GM23248 (cell line): Measurements from ENCODE around the gene TNPO3. TPM values are rescaled to one million over a fixed set of nuclear protein-coding genes. Genes with fewer than 3 reads are reported as not detected.
A peak's percentile ranks its signal among the peaks of the same experiment; 100 is the strongest.

Source experiments
- DNase-seq: peaks from one replicate; pipeline ENCODE4 v3.0.0-alpha.2; 2015
- H2AFZ ChIP-seq: fragments of 200-600 bp; sonication (generic); 2 replicates; pipeline ENCODE4 v1.6.1; 2016; ENCODE audit warnings: antibody characterized with exemption
- H3F3A ChIP-seq: fragments of 200-600 bp; sonication (generic); 2 replicates; pipeline ENCODE4 v1.6.1; 2016; ENCODE audit warnings: mild to moderate bottlenecking, antibody characterized with exemption, mixed run types; ENCODE audit not compliant: insufficient read depth
- H3K27ac ChIP-seq: fragments of 200-600 bp; sonication (generic); 2 replicates; pipeline ENCODE4 v1.5.1; 2016; ENCODE audit warnings: mild to moderate bottlenecking
- H3K27me3 ChIP-seq: fragments of 200-600 bp; sonication (generic); replicated peaks from 2 replicates; pipeline ENCODE4 v1.6.1; 2016; ENCODE audit warnings: mild to moderate bottlenecking; ENCODE audit not compliant: insufficient read depth
- H3K36me3 ChIP-seq: fragments of 200-600 bp; sonication (generic); 2 replicates; pipeline ENCODE4 v1.6.1; 2016; ENCODE audit warnings: low read depth, mild to moderate bottlenecking
- H3K4me1 ChIP-seq: fragments of 200-600 bp; sonication (generic); 2 replicates; pipeline ENCODE4 v1.6.1; 2016; ENCODE audit warnings: mild to moderate bottlenecking; ENCODE audit not compliant: insufficient read depth
- H3K4me2 ChIP-seq: fragments of 200-600 bp; sonication (generic); one replicate; pipeline ENCODE4 v1.6.1; 2016; ENCODE audit warnings: mild to moderate bottlenecking; ENCODE audit not compliant: unreplicated experiment
- H3K4me3 ChIP-seq: fragments of 200-600 bp; sonication (generic); 2 replicates; pipeline ENCODE4 v1.5.1; 2016; ENCODE audit warnings: mild to moderate bottlenecking
- H3K79me2 ChIP-seq: fragments of 200-600 bp; sonication (generic); 2 replicates; pipeline ENCODE4 v1.6.1; 2016; ENCODE audit warnings: mild to moderate bottlenecking; ENCODE audit not compliant: insufficient read depth
- H3K9ac ChIP-seq: fragments of 200-600 bp; sonication (generic); 2 replicates; pipeline ENCODE4 v1.6.1; 2016; ENCODE audit warnings: mild to moderate bottlenecking
- H3K9me2 ChIP-seq: fragments of 200-600 bp; sonication (generic); 2 replicates; pipeline ENCODE4 v1.6.1; 2016; ENCODE audit warnings: mixed run types, mild to moderate bottlenecking, moderate library complexity; ENCODE audit not compliant: insufficient read depth
- H3K9me3 ChIP-seq: fragments of 200-600 bp; sonication (generic); one replicate; pipeline ENCODE4 v1.6.1; 2017; ENCODE audit warnings: low read depth
- H4K20me1 ChIP-seq: fragments of 200-600 bp; sonication (generic); 2 replicates; pipeline ENCODE4 v1.6.0; 2016; ENCODE audit not compliant: insufficient read depth
- EZH2 ChIP-seq: fragments of 200-600 bp; sonication (generic); IDR thresholded peaks from 2 replicates; pipeline ENCODE4 v1.6.1; 2018; ENCODE audit warnings: antibody characterized with exemption, mild to moderate bottlenecking; ENCODE audit not compliant: insufficient read depth, poor library complexity, severe bottlenecking
- EZH2phosphoT487 ChIP-seq: fragments of 200-600 bp; sonication (generic); IDR thresholded peaks from 2 replicates; pipeline ENCODE4 v1.6.1; 2018; ENCODE audit warnings: antibody characterized with exemption, moderate library complexity, mild to moderate bottlenecking, low read depth; ENCODE audit not compliant: insufficient read depth
- WGBS, 2 experiments: methylation state at CpG; one replicate each; pipeline ENCODE4 v1.1.6; 2015 to 2017; ENCODE audit warnings: low lambda C conversion rate in 2 of 2, low coverage in 1 of 2; ENCODE audit errors: missing lambda C conversion rate in 2 of 2; 5-methylcytosine and 5-hydroxymethylcytosine counted together
- in situ Hi-C: fragments of 300-500 bp; cut with MboI; formaldehyde crosslinking; loops from 2 replicates; pipeline ENCODE4 v1.15.0; 2020
- polyA plus RNA-seq: library from polyadenylated mRNA; unstranded; fragments of >200 nt; fragmentation: Nextera tagmentation; extraction: Ambion mirVana; gene quantifications from 2 replicates; pipeline ENCODE4 v1.2.1, GENCODE V29; 2016
- total RNA-seq: library from RNA; depleted of rRNA; stranded (reverse); fragments of >200 nt; shearing (Covaris generic); gene quantifications from 2 replicates; pipeline ENCODE4 v1.2.3, GENCODE V29; 2014

The TNPO3 gene
- total and polyA plus RNA-seq, 2 experiments from 2014 or later = 31.6 to 41.9 TPM

DNA sequence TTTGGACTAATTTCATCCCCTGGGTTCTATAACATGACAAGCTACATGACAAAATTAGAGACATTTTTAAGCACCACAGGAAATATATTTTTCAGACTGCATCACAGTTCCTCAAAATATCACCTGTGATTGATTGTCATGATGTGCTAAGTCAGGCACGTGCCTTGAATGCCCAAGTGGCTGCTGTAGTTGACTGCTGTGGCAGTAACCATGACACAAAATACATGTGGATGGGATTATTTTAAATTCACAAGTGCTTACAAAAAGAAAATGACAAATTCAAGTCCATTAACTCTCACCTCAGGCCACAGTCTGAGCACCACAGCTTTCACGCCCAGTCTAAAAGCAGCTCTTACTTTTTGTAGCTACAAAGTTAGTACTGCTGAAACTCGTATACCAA, 45.5 kb downstream of the TNPO3 start:
- peaks cover 5% of the 10 kb centered on the region for H4K20me1 ChIP-seq
- H3K27ac ChIP-seq = no peak overlapping the region
- H3K9ac ChIP-seq = no peak overlapping the region
- peaks cover 13% of the 10 kb centered on the region for H3K36me3 ChIP-seq
- H3K9me2 ChIP-seq = no peaks in the 10 kb centered on the region
- in situ Hi-C loops = no loop called here
- H3K4me1 ChIP-seq = no peaks in the 10 kb centered on the region
- no peak overlapping the region for H3K4me2 ChIP-seq
- no peaks in the 10 kb centered on the region for H3K9me3 ChIP-seq
- TF ChIP-seq EZH2 (no peak), EZH2phosphoT487 (no peak)
- H3K27me3 ChIP-seq = no peaks in the 10 kb centered on the region
- WGBS, 2 experiments = 83 to 85% methylated on average over 3 of the region's 3 CpGs
- peaks cover 70% of the 10 kb centered on the region for H3K79me2 ChIP-seq
- no peaks in the 10 kb centered on the region for H3F3A ChIP-seq
- no peak overlapping the region for H3K4me3 ChIP-seq
- DNase-seq = no peak
- no peak overlapping the region for H2AFZ ChIP-seq

DNA sequence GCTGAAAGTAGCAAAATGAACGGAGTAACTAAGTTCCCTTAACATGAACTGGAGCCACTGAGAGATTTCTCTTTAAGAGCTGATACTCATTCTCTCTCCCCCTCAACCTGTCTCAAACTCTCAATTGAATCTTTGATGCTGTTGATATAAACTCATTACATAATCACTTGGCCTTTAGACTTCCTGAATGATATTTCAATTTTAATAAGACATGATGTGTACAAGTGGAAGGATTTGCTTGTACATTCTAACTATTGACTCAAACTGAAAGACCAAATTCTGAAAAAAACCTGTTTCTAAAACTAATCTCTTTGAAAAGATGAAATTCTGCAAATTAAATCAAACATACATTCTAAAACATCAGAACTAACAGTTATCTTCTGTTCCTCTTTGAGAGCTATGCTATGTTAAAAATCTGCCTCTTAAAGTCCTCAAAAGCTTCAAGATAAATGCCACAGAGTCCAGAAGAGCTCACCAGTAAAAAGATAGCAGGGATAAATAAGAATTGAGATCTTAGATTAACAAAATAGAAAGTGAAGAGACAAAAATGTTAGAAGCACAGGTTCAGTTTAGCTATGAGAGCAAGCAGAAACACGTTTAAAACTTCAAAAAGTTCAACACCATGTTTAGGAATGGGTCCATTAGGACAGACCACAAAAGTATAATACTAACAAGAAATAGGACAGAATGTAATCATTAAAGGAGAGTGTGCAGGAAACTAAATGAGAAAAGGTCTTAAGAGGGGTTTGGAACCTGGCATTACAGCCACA, 46.1 kb downstream of the TNPO3 start:
- no peak overlapping the region for H3K4me3 ChIP-seq
- no peaks in the 10 kb centered on the region for H3F3A ChIP-seq
- no peak for DNase-seq
- no peaks in the 10 kb centered on the region for H3K9me3 ChIP-seq
- peaks cover 12% of the 10 kb centered on the region for H3K36me3 ChIP-seq
- H3K4me2 ChIP-seq = no peak overlapping the region
- TF ChIP-seq EZH2 (no peak), EZH2phosphoT487 (no peak)
- WGBS, 2 experiments = 92 to 97% methylated on average over 2 of the region's 2 CpGs
- H3K4me1 ChIP-seq = no peaks in the 10 kb centered on the region
- no peaks in the 10 kb centered on the region for H3K27me3 ChIP-seq
- H2AFZ ChIP-seq = no peak overlapping the region
- no peaks in the 10 kb centered on the region for H3K9me2 ChIP-seq
- in situ Hi-C loops = no loop called here
- H3K79me2 ChIP-seq = peaks cover 64% of the 10 kb centered on the region
- H3K9ac ChIP-seq = no peak overlapping the region
- peaks cover 5% of the 10 kb centered on the region for H4K20me1 ChIP-seq
- no peak overlapping the region for H3K27ac ChIP-seq

DNA sequence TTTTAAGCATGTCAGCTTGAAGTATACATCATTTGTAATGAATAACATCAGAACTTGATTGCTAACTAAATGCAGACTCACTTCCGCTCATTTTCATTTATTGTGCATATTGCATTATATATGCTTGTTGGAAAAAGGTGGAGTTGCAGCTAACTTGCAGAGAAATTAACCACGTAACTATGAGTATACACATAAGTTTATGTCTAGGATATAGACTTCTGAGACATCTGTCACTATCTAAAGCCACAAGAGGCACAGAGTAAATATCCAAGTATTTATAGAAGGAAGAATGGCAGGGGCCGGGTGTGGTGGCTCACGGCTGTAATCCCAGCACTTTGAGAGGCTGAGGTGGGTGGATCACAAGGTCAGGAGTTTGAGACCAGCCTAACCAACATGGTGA, 47.3 kb downstream of the TNPO3 start:
- Histone ChIP-seq H2AFZ (no peak overlapping the region), H3K79me2 (peaks cover 52% of the 10 kb centered on the region), H3K27me3 (no peaks in the 10 kb centered on the region), H3K4me1 (no peaks in the 10 kb centered on the region), H3K9me3 (no peaks in the 10 kb centered on the region), H3K4me3 (no peak overlapping the region), H3K4me2 (no peak overlapping the region), H3K36me3 (peaks cover 8% of the 10 kb centered on the region), H3K9ac (no peak overlapping the region), H4K20me1 (peaks cover under 1% of the 10 kb centered on the region; the same call in 1 of the 2 replicates), H3K9me2 (no peaks in the 10 kb centered on the region), H3F3A (no peaks in the 10 kb centered on the region), H3K27ac (no peak overlapping the region)
- 87 to 88% methylated on average over 4 of the region's 4 CpGs for WGBS, 2 experiments
- DNase-seq = no peak
- in situ Hi-C loops = no loop called here
- TF ChIP-seq EZH2phosphoT487 (no peak), EZH2 (no peak)

DNA sequence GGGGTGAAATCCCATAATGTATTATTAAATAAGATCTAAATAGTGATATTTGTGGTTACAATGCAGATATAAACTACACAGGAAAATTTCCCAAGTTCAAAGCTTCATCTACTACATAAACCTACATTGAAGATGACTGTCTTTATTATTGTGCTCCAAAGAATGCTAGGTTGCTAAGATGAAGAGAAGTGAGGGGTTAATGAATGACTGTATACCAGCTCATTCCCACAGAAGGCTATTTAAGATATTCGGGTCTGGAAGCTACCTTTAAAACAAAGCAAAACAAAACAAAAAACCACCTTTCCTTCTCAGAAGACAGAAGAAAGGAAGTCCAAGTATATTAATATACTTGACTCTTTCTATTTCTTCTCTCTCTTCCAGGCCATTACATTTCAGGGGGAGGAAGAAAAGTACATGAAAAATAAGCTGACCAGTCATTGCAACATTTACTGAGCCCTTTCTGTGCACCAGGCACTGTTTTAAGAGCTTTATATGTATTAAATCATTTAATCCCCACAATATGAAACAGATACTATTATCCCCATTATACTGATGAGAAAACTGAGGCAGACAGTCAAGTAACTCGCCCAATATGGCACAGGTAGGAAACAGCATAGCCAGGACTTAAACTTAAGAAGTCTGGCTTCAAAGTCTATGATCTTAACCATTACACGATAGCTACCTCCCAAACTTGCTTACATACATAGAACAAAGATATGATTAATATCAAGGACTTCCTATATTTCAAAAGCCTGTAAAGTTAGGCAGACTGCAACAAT, 48.1 kb downstream of the TNPO3 start:
- Histone ChIP-seq H4K20me1 (no peaks in the 10 kb centered on the region; the same call in 1 of the 2 replicates), H3K9me2 (no peaks in the 10 kb centered on the region), H3K27me3 (no peaks in the 10 kb centered on the region), H3K4me3 (no peak overlapping the region), H3K9me3 (no peaks in the 10 kb centered on the region), H2AFZ (no peak overlapping the region), H3K79me2 (peaks cover 45% of the 10 kb centered on the region), H3F3A (no peaks in the 10 kb centered on the region), H3K4me1 (no peaks in the 10 kb centered on the region), H3K36me3 (peaks cover 8% of the 10 kb centered on the region), H3K4me2 (no peak overlapping the region), H3K9ac (no peak overlapping the region), H3K27ac (no peak overlapping the region)
- 73 to 87% methylated on average over 3 of the region's 3 CpGs for WGBS, 2 experiments
- peak; percentile 53 for DNase-seq
- in situ Hi-C loops = no loop called here
- no peak for TF ChIP-seq EZH2
- no peak for TF ChIP-seq EZH2phosphoT487
